ENCODE data around the gene PRDM5. TPM values are rescaled to one million over a fixed set of nuclear protein-coding genes. Genes with fewer than 3 reads are reported as not detected.

Gene PRDM5
- total RNA-seq, 2 donors from 2014 or later, result 9.9 to 18.9 TPM

DNA sequence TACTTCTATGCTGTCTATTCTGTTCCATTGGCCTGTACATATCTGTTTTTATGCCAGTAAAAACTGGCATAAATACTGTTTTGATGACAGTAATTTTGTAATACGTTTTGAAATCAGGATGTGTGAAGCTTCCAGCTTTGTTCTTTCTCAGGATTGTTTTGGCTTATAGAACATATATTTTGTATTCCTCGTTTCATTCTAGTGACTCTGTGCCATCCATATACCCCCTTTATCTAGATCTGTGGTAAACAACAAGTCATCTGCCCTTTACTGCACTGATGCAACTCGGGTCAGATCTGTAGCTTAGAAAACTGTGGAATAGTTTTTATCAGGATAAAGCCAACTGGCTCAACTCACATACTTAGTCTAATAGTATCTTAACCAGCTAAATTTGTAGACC lies 233.7 kb downstream of the PRDM5 start:
- Histone ChIP-seq H3K36me3 (no peaks in the 10 kb centered on the region), H3K27me3 (replicated peaks; ENCODE audit: insufficient read depth) (no peaks in the 10 kb centered on the region), H3K4me3 (no peak overlapping the region), H3K27ac (no peak overlapping the region), H3K4me1 (replicated peaks) (no peaks in the 10 kb centered on the region), H3K9me3 (no peaks in the 10 kb centered on the region)
- intact Hi-C loops (cut with DNase I), result no loop called here
- 83% methylated on average over 3 of the region's 3 CpGs for WGBS
- TF ChIP-seq CTCF (IDR thresholded peaks at IDR 0.05) (no peak), POLR2AphosphoS5 (IDR thresholded peaks at IDR 0.05) (no peak), POLR2A (IDR thresholded peaks at IDR 0.05) (no peak)
- DNase-seq (ENCODE audit: low spot score), result no peak

- TF ChIP-seq POLR2A (IDR thresholded peaks at IDR 0.05), result no peak
- no peak for TF ChIP-seq CTCF (IDR thresholded peaks at IDR 0.05)
- TF ChIP-seq POLR2AphosphoS5 (IDR thresholded peaks at IDR 0.05), result no peak
- intact Hi-C loops (cut with DNase I), result no loop called here
These were observed 236.7 kb downstream of the PRDM5 start for GRCh38 chr4:120685756-120686278.

DNA sequence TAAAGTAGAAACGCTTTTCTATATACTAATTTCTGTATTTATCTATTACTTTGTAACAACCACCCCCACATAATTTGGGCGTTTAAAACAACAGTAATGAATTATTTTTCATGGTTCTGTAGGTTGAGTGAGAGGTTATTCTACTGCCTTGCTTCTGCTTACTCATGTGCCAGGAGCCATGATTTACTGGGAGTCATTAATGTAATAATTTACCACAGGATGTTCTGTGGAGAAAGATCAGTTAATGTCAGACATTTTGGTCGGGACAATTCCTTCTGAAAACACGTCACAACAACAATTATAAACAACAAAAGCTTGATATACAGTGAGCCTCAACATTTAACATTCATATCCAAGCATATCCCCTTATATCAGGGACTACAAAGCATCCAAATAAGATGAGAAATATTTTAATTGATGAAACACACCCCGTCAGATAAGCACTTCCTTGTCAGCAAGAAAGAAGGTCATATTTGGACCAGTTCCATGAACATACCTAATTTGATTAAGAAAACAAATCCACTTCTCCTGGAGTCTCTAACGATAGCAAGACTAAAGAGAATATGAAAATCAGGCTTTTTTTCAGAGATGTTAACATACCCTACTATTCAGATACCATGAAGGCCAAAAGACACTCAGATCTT lies 238.5 kb downstream of the PRDM5 start:
- Histone ChIP-seq H3K4me3 (no peak overlapping the region), H3K36me3 (no peaks in the 10 kb centered on the region), H3K9me3 (no peaks in the 10 kb centered on the region), H3K27ac (no peak overlapping the region), H3K27me3 (replicated peaks; ENCODE audit: insufficient read depth) (no peaks in the 10 kb centered on the region), H3K4me1 (replicated peaks) (no peaks in the 10 kb centered on the region)
- DNase-seq (ENCODE audit: low spot score), result no peak
- intact Hi-C loops (cut with DNase I), result no loop called here
- TF ChIP-seq POLR2A (IDR thresholded peaks at IDR 0.05) (no peak), CTCF (IDR thresholded peaks at IDR 0.05) (no peak), POLR2AphosphoS5 (IDR thresholded peaks at IDR 0.05) (no peak)
- 60% methylated on average over 6 of the region's 6 CpGs for WGBS

More at GRCh38 chr4:120685756-120686278, 236.7 kb downstream of the PRDM5 start:
- H3K27me3 ChIP-seq (replicated peaks; ENCODE audit: insufficient read depth), result no peaks in the 10 kb centered on the region
- DNase-seq (ENCODE audit: low spot score), result no peak
- no peaks in the 10 kb centered on the region for H3K9me3 ChIP-seq
- H3K36me3 ChIP-seq, result no peaks in the 10 kb centered on the region
- H3K27ac ChIP-seq, result no peak overlapping the region
- 94% methylated on average over 2 of the region's 2 CpGs for WGBS
- no peak overlapping the region for H3K4me3 ChIP-seq
- H3K4me1 ChIP-seq (replicated peaks), result no peaks in the 10 kb centered on the region

GRCh38 chr4:120682981-120683380 lies 239.5 kb downstream of the PRDM5 start:
- no peak for TF ChIP-seq POLR2AphosphoS5 (IDR thresholded peaks at IDR 0.05)
- no peak for TF ChIP-seq CTCF (IDR thresholded peaks at IDR 0.05)
- no peak for TF ChIP-seq POLR2A (IDR thresholded peaks at IDR 0.05)
- Histone ChIP-seq H3K27ac (no peak overlapping the region), H3K27me3 (replicated peaks; ENCODE audit: insufficient read depth) (no peaks in the 10 kb centered on the region), H3K9me3 (no peaks in the 10 kb centered on the region), H3K36me3 (no peaks in the 10 kb centered on the region), H3K4me1 (replicated peaks) (no peaks in the 10 kb centered on the region), H3K4me3 (no peak overlapping the region)
- intact Hi-C loops (cut with DNase I), result no loop called here
- DNase-seq (ENCODE audit: low spot score), result no peak
- 50% methylated on average over 3 of the region's 3 CpGs for WGBS

- WGBS, result 77% methylated on average over 3 of the region's 3 CpGs
- Histone ChIP-seq H3K4me1 (replicated peaks) (no peaks in the 10 kb centered on the region), H3K27ac (no peak overlapping the region), H3K27me3 (replicated peaks; ENCODE audit: insufficient read depth) (no peaks in the 10 kb centered on the region), H3K4me3 (no peak overlapping the region), H3K9me3 (no peaks in the 10 kb centered on the region), H3K36me3 (no peaks in the 10 kb centered on the region)
- intact Hi-C loops (cut with DNase I), result no loop called here
- TF ChIP-seq CTCF (IDR thresholded peaks at IDR 0.05), result no peak
- no peak for TF ChIP-seq POLR2A (IDR thresholded peaks at IDR 0.05)
- no peak for TF ChIP-seq POLR2AphosphoS5 (IDR thresholded peaks at IDR 0.05)
- DNase-seq (ENCODE audit: low spot score), result no peak
These were observed 241.8 kb downstream of the PRDM5 start for GRCh38 chr4:120680647-120681228.

Measured in prostate gland (tissue), 2 donors.